Measurements from ENCODE around the gene ZNF549.
A peak's percentile ranks its signal among the peaks of the same experiment; 100 is the strongest.

Gene ZNF549

DNA sequence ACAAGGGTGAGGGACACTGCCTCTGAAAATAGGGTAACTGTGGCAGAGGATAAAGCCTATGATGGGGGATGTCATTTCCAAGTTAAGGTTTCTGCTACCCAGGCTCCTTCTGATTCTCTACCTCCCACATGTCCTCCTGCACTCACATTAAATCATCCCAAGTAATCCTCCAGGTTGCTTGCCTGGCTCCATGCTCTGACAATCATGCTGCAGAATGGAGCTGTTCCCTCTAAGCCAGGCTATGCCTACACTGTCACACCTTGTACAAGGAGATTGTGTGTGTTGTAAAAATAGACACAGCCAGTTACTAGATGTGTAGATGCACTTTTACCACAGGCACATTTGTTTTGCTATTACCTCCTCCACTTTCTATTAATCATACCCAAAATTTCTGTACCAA lies 43.6 kb downstream of the ZNF549 start:
- DNase-seq = no peak

DNA sequence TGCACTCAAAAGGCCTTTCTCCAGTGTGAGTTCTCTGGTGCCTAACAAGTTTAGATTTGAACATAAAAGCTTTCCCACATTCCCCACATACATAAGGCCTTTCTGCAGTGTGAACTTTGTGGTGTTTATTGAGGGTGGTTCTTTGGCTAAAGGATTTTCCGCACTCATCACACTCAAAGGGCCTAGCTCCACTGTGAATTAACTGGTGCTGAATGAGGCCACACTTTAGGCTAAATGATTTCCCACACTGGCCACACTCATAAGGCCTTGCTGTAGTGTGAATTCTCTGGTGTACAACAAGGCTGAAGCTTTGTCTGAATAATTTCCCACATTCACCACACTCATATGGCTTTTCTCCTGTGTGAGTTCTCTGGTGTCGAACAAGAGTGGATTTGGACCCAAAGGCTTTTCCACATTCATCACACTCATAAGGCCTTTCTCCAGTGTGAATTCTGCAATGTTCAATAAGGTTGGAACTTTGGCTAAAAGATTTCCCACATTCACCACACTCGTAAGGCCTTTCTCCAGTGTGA lies 45.3 kb downstream of the ZNF549 start:
- DNase-seq = no peak

DNA sequence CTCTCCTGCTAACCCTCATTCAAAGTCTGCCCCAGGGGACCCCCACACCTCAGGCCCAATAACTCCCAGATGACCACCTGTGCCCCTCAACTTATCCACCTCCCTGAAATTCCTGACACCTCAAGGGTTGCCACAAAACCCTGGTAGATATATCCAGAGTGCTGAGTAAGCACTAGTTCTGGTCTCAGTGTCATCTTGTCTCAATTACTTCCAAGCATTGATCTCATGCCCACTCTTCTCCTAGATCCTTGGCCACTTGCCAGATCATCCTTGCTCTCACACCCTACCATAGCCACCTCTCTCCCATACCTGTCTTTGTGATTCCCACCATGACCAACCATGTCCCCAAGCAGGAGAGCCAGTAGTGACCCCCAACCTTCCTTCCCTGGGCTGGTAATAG lies 49.5 kb downstream of the ZNF549 start:
- no peak for DNase-seq

DNA sequence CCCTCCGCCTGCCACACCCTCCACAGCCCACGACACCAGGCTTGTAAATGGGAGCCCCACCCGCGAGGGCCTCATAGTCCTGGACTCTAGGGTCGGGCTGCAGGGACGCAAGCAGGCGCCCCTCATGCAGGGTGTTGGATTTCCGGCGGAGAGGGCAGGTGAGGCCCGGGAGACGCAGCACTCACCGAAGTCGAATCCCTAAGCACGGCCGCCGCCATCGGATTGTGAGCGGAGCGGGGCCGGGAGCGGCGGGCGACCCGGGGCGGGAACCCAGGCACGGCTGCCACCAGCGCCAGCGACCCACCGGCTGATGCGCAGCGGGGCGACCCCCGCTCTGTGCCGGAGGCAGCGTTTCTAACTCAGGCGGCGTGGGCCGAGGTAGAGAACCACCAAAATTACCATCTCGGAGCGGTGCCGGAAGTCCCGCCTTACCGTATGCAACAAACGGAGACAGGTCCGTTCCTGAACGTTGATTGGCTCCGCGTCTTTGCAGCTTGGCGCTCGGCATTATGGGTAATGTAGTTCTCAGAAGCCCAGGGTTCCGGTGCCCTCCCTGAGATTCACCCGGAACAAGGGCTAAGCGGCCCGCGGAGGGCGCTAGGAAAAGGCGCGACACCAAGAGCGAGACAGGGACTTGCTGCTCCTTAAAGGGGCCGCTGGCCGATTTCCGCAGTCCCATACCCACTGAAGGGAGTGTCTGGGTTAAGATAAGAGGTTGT lies 51.5 kb downstream of the ZNF549 start, which contains the start of gene ZNF416:
Gene ZNF416, minus strand, starts transcription at position 425 of the 719 bp plus-strand sequence. Its CDS starts 207 bp downstream, at position 218.
- peak; percentile 100 for DNase-seq

DNA sequence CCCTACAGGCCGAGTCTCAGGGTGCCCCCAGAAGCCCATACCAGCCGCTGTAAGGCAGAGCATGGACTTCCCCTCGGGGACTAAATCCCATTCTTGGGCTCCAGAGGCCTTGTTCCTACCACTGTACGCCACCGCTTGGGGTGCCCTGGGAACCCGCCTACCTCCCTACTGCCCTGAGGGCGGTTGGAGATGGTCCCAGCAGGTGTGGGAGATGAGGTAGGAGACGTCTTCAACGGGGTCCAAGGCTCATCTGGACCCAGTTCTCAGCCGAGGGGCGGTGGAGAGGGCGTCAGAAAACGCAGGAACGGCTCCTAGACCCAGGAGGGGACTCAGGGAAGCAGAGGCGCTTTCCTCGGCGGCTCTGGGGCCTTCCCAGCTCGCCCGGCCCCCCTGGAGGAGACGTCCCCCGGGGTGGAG lies 56.0 kb downstream of the ZNF549 start:
- DNase-seq = no peak

DNA sequence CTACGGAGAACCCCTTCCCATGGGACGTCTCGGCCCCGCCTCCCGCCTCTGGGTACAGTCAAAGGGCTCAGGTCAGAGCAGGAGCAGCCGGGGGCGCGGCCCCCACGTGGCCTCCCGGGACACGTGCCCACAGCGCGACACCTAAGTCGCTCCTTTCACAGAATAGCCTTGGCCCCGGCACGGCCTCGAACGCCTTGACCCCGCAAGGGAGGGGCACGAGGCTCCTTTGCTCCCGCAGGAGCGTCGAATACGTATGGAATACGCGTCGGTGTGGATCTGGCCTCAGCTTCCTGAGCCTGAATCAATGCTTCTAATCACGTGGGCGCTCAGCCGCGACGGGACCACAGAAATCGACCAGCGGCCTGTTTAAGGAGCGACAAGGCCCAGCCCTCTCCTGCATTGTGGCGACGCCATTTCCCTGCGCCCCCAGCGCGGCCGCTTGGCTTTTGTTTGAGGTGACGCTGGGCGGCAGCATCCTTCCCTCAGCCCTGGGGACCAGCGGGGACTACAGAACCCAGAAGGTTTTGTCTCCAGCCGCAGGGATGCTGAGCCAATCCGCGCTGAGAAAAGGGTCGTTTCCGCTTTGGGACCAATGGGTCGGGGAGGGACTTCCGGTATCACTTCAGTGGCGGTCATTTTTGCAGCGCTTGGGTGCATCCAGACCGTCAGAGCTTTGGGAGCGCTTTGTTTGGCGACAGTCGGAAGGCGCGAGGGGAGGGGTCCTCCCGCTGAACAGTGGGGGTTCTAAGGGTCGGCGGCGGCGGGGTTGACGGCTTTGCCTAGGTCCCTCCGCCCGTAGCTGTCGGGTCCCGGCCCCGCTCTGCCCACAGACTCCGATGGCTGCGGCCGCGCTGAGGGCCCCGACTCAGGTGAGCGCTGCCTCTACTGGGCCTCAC lies 56.6 kb downstream of the ZNF549 start, which contains the start of gene ZIK1:
Gene ZIK1, plus strand, starts transcription at position 625 of the 896 bp plus-strand sequence. Its CDS starts 212 bp downstream, at position 837.
- peak; percentile 99 for DNase-seq

DNA sequence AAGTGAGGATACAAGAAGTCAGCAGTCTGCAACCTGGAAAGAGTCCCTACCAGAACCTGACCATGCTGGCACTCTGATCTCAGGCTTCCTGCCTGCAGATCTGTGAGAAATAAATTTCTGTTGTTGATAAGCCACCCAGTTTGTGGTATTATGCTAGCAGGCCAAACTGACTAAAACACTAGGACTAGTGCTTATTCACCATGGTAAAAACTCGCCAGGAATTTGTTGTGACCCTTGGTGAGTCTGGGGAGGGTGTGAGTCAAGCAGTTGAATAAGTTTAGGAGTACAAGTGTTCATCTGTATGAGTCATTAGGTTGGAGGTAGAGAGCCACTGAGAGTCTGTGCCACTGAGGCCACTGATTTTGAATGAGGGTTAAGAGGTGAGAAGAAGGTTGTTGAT lies 60.4 kb downstream of the ZNF549 start:
- DNase-seq = no peak

DNA sequence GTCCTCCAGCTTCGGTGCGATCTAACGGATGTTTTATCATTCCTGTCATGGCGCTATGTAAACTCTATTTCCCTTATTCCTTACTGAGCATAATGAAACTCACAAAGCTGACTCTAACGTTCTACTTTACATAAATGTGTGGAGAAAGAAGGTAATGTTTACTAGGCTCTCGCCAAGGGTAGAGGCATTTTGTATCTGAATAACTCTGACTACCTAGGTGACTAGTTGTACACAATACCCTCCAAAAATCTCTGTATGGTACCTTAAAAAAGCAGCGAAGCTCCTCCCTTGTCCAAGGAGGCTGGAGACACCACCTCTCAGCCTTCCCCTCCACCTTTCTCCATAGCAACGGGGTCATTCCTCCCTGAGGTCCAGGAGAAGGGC lies 72.2 kb downstream of the ZNF549 start:
- DNase-seq = no peak

DNA sequence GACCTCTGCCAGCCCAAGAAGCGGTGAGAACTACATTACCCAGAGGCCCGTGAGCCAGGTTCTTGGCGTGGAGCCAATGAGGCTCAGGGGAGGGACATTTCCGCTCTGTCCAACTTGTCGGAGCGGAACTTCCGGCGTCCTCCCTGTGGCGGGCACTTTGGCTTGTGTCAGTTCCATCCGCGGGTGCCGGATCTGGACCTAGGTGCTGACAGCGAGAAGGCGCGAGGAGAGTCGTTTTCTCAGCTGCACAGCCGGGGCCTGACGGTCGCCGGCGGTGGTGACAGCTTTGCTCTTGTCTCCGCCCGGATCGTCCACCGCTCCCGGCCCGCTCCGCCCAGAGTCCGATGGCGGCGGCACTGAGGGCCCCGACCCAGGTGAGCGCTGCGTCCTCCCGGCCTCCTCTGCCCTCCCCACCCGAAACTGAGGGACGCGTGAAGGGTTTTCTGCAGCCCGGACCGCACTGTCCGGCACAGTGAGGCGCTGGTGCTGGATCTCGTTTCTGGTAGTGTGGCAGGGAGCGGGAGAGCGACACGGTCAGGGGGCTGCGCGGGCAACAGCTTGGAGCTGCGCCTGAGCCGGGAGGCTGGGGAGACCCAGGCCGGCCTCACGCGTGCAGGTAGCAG lies 72.7 kb downstream of the ZNF549 start, which contains the start of gene ZNF530:
Gene ZNF530, plus strand, starts transcription at position 125 of the 623 bp plus-strand sequence. CDS start 4,461 bp downstream, outside the sequence.
- DNase-seq = peak; percentile 98

DNA sequence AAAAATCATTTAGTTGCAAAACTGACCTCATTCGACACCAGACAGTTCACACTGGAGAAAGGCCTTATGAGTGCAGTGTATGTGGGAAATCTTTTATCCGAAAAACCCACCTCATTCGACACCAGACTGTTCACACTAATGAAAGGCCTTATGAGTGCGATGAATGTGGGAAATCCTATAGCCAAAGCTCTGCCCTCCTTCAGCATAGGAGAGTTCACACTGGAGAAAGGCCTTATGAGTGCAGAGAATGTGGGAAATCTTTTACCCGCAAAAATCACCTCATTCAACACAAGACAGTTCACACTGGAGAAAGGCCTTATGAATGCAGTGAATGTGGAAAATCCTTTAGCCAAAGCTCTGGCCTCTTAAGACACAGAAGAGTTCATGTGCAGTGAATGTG lies 79.8 kb downstream of the ZNF549 start:
- no peak for DNase-seq

All from OCI-M1 (cell line).